SU-DHL-6 (cell line): ENCODE results near the gene FAM120A.

ENCODE experiments used
- H2AFZ ChIP-seq: fragments of 200-600 bp; sonication (generic); 2 replicates; pipeline ENCODE4 v1.6.1; 2014; ENCODE audit warnings: low read depth, mild to moderate bottlenecking, moderate library complexity, mixed read lengths, antibody characterized with exemption, low read length; ENCODE audit not compliant: severe bottlenecking
- H3F3A ChIP-seq: fragments of 200-600 bp; shearing (Covaris generic); 2 replicates; pipeline ENCODE4 v1.6.0; 2016; ENCODE audit warnings: antibody characterized with exemption, mild to moderate bottlenecking; ENCODE audit not compliant: insufficient read depth
- H3K27ac ChIP-seq: fragments of 200-600 bp; sonication (generic); 2 replicates; pipeline ENCODE4 v1.5.1; 2016; ENCODE audit warnings: low read depth, mild to moderate bottlenecking, low read length, moderate library complexity, mixed read lengths
- H3K27me3 ChIP-seq: fragments of 200-600 bp; sonication (generic), shearing (Covaris generic); 2 replicates; pipeline ENCODE4 v1.6.0; 2014; ENCODE audit warnings: mild to moderate bottlenecking, low read length
- H3K36me3 ChIP-seq: fragments of 200-600 bp; sonication (generic); 2 replicates; pipeline ENCODE4 v1.6.1; 2014; ENCODE audit warnings: mild to moderate bottlenecking, low read length, mixed read lengths
- H3K4me2 ChIP-seq: fragments of 300-600, 200-600 bp; shearing (Covaris generic), sonication (generic); 2 replicates; pipeline ENCODE4 v1.6.0; 2014; ENCODE audit warnings: low read length, low read depth, mild to moderate bottlenecking; ENCODE audit not compliant: poor library complexity, severe bottlenecking
- H3K4me3 ChIP-seq: fragments of 200-600 bp; sonication (generic); 2 replicates; pipeline ENCODE4 v1.5.1; 2014; ENCODE audit warnings: antibody characterized with exemption, low read length, mild to moderate bottlenecking, mixed read lengths; ENCODE audit not compliant: insufficient read depth, poor library complexity, severe bottlenecking
- H3K79me2 ChIP-seq: fragments of 200-600 bp; sonication (generic); 2 replicates; pipeline ENCODE4 v1.6.1; 2014; ENCODE audit warnings: mild to moderate bottlenecking, low read length, moderate library complexity; ENCODE audit not compliant: insufficient read depth
- H3K9ac ChIP-seq: fragments of 200-600 bp; sonication (generic); 2 replicates; pipeline ENCODE4 v1.7.0; 2014; ENCODE audit warnings: mild to moderate bottlenecking, low read length
- H3K9me2 ChIP-seq: fragments of 200-600 bp; sonication (generic); replicated peaks from 2 replicates; pipeline ENCODE4 v1.6.1; 2014; ENCODE audit warnings: low read length; ENCODE audit not compliant: insufficient read depth
- H3K9me3 ChIP-seq: fragments of 200-600 bp; sonication (generic); 2 replicates; pipeline ENCODE4 v1.6.1; 2014; ENCODE audit warnings: low read length, mixed read lengths; ENCODE audit not compliant: insufficient read depth
- H4K20me1 ChIP-seq: fragments of 200-600 bp; sonication (generic); 2 replicates; pipeline ENCODE4 v1.6.1; 2014; ENCODE audit warnings: low read depth, mild to moderate bottlenecking, antibody characterized with exemption, low read length, moderate library complexity, mixed read lengths
- CTCF ChIP-seq: fragments of 200-600 bp; sonication (generic); IDR thresholded peaks from one replicate; pipeline ENCODE4 v1.5.1; 2017; ENCODE audit warnings: antibody characterized with exemption, mild to moderate bottlenecking, low read length, moderate library complexity; ENCODE audit not compliant: insufficient read depth, poor library complexity, severe bottlenecking
- EZH2phosphoT487 ChIP-seq: fragments of 200-600 bp; sonication (generic), shearing (Covaris generic); conservative IDR thresholded peaks from 2 replicates; pipeline ENCODE4 v1.6.1; 2018; ENCODE audit warnings: mild to moderate bottlenecking, antibody characterized with exemption, low read length, moderate library complexity, mixed read lengths

Gene FAM120A

GRCh38 chr9:93480728-93481324 is 29.3 kb downstream of the FAM120A start:
- Histone ChIP-seq H3K9me2 (no peaks in the 10 kb centered on the region), H3K27ac (no peak overlapping the region), H3K79me2 (peaks cover 42% of the 10 kb centered on the region), H3K9ac (no peak overlapping the region), H4K20me1 (no peaks in the 10 kb centered on the region), H3F3A (no peaks in the 10 kb centered on the region), H3K36me3 (peaks cover 3% of the 10 kb centered on the region; the same call in 1 of the 2 replicates), H3K4me2 (no peak overlapping the region), H3K27me3 (no peaks in the 10 kb centered on the region), H3K9me3 (no peaks in the 10 kb centered on the region), H3K4me3 (no peak overlapping the region), H2AFZ (no peak overlapping the region)
- TF ChIP-seq EZH2phosphoT487 (no peak), CTCF (no peak)

GRCh38 chr9:93483497-93483896 is 32.0 kb downstream of the FAM120A start:
- TF ChIP-seq CTCF: no peak
- TF ChIP-seq EZH2phosphoT487: no peak
- H3K9me3 ChIP-seq: no peaks in the 10 kb centered on the region
- H3F3A ChIP-seq: no peaks in the 10 kb centered on the region
- H3K36me3 ChIP-seq: no peaks in the 10 kb centered on the region
- H3K9me2 ChIP-seq: no peaks in the 10 kb centered on the region
- H4K20me1 ChIP-seq: no peaks in the 10 kb centered on the region
- no peak overlapping the region for H3K27ac ChIP-seq
- H3K4me3 ChIP-seq: no peak overlapping the region
- no peaks in the 10 kb centered on the region for H3K27me3 ChIP-seq
- H2AFZ ChIP-seq: no peak overlapping the region
- H3K79me2 ChIP-seq: peaks cover 49% of the 10 kb centered on the region
- no peak overlapping the region for H3K9ac ChIP-seq
- no peak overlapping the region for H3K4me2 ChIP-seq

- no peak overlapping the region for H2AFZ ChIP-seq
- H3K36me3 ChIP-seq: no peaks in the 10 kb centered on the region; the same call in 1 of the 2 replicates
- no peak overlapping the region for H3K27ac ChIP-seq
- H3K4me2 ChIP-seq: no peak overlapping the region
- no peaks in the 10 kb centered on the region for H3F3A ChIP-seq
- H4K20me1 ChIP-seq: no peaks in the 10 kb centered on the region
- TF ChIP-seq EZH2phosphoT487 (no peak), CTCF (no peak)
- H3K79me2 ChIP-seq: peaks cover 53% of the 10 kb centered on the region
- no peaks in the 10 kb centered on the region for H3K9me2 ChIP-seq
- no peak overlapping the region for H3K4me3 ChIP-seq
- H3K27me3 ChIP-seq: no peaks in the 10 kb centered on the region
- no peak overlapping the region for H3K9ac ChIP-seq
- no peaks in the 10 kb centered on the region for H3K9me3 ChIP-seq
These were observed 34.8 kb downstream of the FAM120A start for GRCh38 chr9:93486268-93486667.
